ENCODE measurements around the gene MOV10L1. TPM values are rescaled to one million over a fixed set of nuclear protein-coding genes. Genes with fewer than 3 reads are reported as not detected.

MOV10L1 gene
- total and polyA plus RNA-seq, 2 donors (not counting 3 experiments of a cell fraction or from before 2014, with no cell fraction given): 27.6 to 37.6 TPM

GRCh38 chr22:50070366-50070765 lies 19.4 kb upstream of the MOV10L1 start:
- no peak for TF ChIP-seq GATA2 (IDR thresholded peaks at IDR 0.05; ENCODE audit: insufficient read depth, insufficient read length, low read depth, low read length)
- no peak for TF ChIP-seq FOS (IDR thresholded peaks at IDR 0.05; ENCODE audit: borderline replicate concordance, insufficient read depth, low read length)
- no peak for TF ChIP-seq POLR2AphosphoS5 (IDR thresholded peaks at IDR 0.05; ENCODE audit: insufficient read depth, low read depth, low read length)
- TF ChIP-seq MYC (IDR thresholded peaks at IDR 0.05; ENCODE audit: low read depth, low read length): no peak
- no peak for TF ChIP-seq EZH2 (IDR thresholded peaks at IDR 0.05; ENCODE audit: borderline replicate concordance, low read depth, low read length, severe bottlenecking)
- TF ChIP-seq MAX (IDR thresholded peaks at IDR 0.05; ENCODE audit: insufficient read depth, insufficient read length): no peak
- no peak for TF ChIP-seq CTCF (IDR thresholded peaks at IDR 0.05; ENCODE audit: extremely low read depth in 1 of 2, insufficient read depth in 1 of 2, low read depth in 1 of 2, low read length in 2 of 2)
- TF ChIP-seq POLR2A (IDR thresholded peaks at IDR 0.05; ENCODE audit: low read depth, low read length): no peak
- no peak for TF ChIP-seq JUN (IDR thresholded peaks at IDR 0.05; ENCODE audit: borderline replicate concordance, insufficient read depth, insufficient read length, low read depth)
- H3K4me3 ChIP-seq (replicated peaks in 1 of 3; ENCODE audit: insufficient read depth in 1 of 3, low read depth in 1 of 3, low read length in 3 of 3): no peak overlapping the region
- no peaks in the 10 kb centered on the region for H3K27me3 ChIP-seq (ENCODE audit: control insufficient read depth in 2 of 2, insufficient read depth in 2 of 2, low read length in 2 of 2)
- dilution Hi-C loops (cut with MboI; ENCODE audit: extremely low pct_ligation_motif_present, low sequenced_read_pairs): no loop called here
- DNase-seq (ENCODE audit: low read depth, low spot score): no peak
- no peaks in the 10 kb centered on the region for H4K20me1 ChIP-seq (replicated peaks; ENCODE audit: control insufficient read depth, extremely low read depth, insufficient read depth, low read length)
- no peaks in the 10 kb centered on the region for H3K36me3 ChIP-seq (ENCODE audit: control insufficient read depth in 2 of 2, extremely low read depth in 1 of 2, insufficient read depth in 2 of 2, low read length in 2 of 2)
- intact Hi-C loops (cut with micrococcal nuclease): no loop called here
- H3K79me2 ChIP-seq (ENCODE audit: control insufficient read depth, insufficient read depth, low read length): no peaks in the 10 kb centered on the region
- H3K9me3 ChIP-seq (replicated peaks; ENCODE audit: control insufficient read depth, insufficient read depth, low read length): no peaks in the 10 kb centered on the region
- CTCF ChIA-PET: no interaction called here
- no peak overlapping the region for H3K27ac ChIP-seq (ENCODE audit: insufficient read depth, low read depth, low read length)
- H2AFZ ChIP-seq (ENCODE audit: low read depth, low read length): no peak overlapping the region
- H3K4me1 ChIP-seq (ENCODE audit: control insufficient read depth, extremely low read depth, insufficient read depth, low read length): no peaks in the 10 kb centered on the region
- FAIRE-seq: no peak
- no peak overlapping the region for H3K4me2 ChIP-seq (ENCODE audit: insufficient read depth, low read length)
- no TSS peak for BruUV-seq (replicated peaks)
- H3K9me1 ChIP-seq (replicated peaks; ENCODE audit: control insufficient read depth, extremely low read depth, insufficient read depth, low read length): no peaks in the 10 kb centered on the region
- no peak overlapping the region for H3K9ac ChIP-seq (replicated peaks; ENCODE audit: extremely low read depth, insufficient read depth, low read length)
- POLR2A ChIA-PET: no interaction called here

All from endothelial cell of umbilical vein (primary cell).